IPS-NIHi7 (cell line): ENCODE results near the gene ABCF2.
A peak's percentile ranks its signal among the peaks of the same experiment; 100 is the strongest.

ENCODE experiments used
- DNase-seq: peaks from one replicate; pipeline ENCODE4 v3.0.0; 2012; ENCODE audit warnings: mixed read lengths; ENCODE audit errors: extremely low spot score

ABCF2 gene

GRCh38 chr7:151242159-151243044 is 15.4 kb upstream of the ABCF2 start:
- DNase-seq = no peak

- no peak for DNase-seq
Measured at GRCh38 chr7:151241755-151242096, 14.7 kb upstream of the ABCF2 start.

GRCh38 chr7:151240942-151241754 is 14.1 kb upstream of the ABCF2 start:
- no peak for DNase-seq

GRCh38 chr7:151240536-151240935 is 13.5 kb upstream of the ABCF2 start:
- DNase-seq = no peak

GRCh38 chr7:151239837-151240459 is 12.9 kb upstream of the ABCF2 start:
- no peak for DNase-seq

- DNase-seq = no peak
Measured at GRCh38 chr7:151238924-151239836, 12.2 kb upstream of the ABCF2 start.

GRCh38 chr7:151238190-151238810 is 11.3 kb upstream of the ABCF2 start:
- no peak for DNase-seq

- no peak for DNase-seq
Measured at GRCh38 chr7:151237244-151238189, 10.5 kb upstream of the ABCF2 start.

- DNase-seq = no peak
Measured at GRCh38 chr7:151236406-151236805, 9.4 kb upstream of the ABCF2 start.

- DNase-seq = no peak
Measured at GRCh38 chr7:151235091-151235787, 8.2 kb upstream of the ABCF2 start.

- no peak for DNase-seq
Measured at GRCh38 chr7:151233804-151234203, 6.8 kb upstream of the ABCF2 start.

- no peak for DNase-seq
Measured at GRCh38 chr7:151232917-151233701, 6.1 kb upstream of the ABCF2 start.

- DNase-seq = peak; percentile 91
Measured at GRCh38 chr7:151232091-151232916, 5.3 kb upstream of the ABCF2 start, which contains the start of gene CHPF2. CHPF2 (plus strand) TSS chr7:151232483; CDS start chr7:151234012, 1,529 bp downstream.

- DNase-seq = no peak
Measured at GRCh38 chr7:151231080-151231479, 4.1 kb upstream of the ABCF2 start.

- no peak for DNase-seq
Measured at GRCh38 chr7:151229249-151229648, 2.2 kb upstream of the ABCF2 start.

GRCh38 chr7:151228024-151228866 is 1.2 kb upstream of the ABCF2 start:
- no peak for DNase-seq

- no peak for DNase-seq
Measured at GRCh38 chr7:151226560-151226874, 488 bp downstream of the ABCF2 start.
